GM19463 (cell line): ENCODE results near the gene U2AF2.

Source experiments
- ATAC-seq: cut with Tn5 transposase; IDR thresholded peaks from one replicate; pipeline ENCODE4 v1.9.1; 2021; ENCODE audit warnings: mild to moderate bottlenecking, moderate library complexity; ENCODE audit not compliant: unreplicated experiment

The U2AF2 gene

GRCh38 chr19:55654323-55654867 lies 440 bp upstream of the U2AF2 start:
- peak; percentile 42 for ATAC-seq

DNA sequence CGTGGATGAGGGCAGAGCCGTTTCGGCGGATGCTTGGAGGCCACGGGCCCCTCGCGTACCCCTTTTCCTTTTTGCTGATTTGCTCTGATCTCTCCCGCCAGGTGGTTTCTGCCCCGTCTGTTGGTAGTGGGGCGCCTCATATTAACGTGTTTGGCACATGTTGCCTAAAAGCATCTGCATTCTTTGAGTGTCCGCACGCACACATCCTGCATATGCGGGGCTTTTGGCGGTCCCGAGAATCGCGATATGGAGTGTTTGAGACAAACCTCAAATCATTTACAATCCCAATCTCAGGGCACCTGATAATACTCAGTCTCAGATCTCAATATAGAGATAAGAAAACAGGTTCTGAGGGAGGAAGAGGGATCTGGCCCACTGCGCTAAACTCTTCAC lies 809 bp downstream of the U2AF2 start:
- no peak for ATAC-seq

DNA sequence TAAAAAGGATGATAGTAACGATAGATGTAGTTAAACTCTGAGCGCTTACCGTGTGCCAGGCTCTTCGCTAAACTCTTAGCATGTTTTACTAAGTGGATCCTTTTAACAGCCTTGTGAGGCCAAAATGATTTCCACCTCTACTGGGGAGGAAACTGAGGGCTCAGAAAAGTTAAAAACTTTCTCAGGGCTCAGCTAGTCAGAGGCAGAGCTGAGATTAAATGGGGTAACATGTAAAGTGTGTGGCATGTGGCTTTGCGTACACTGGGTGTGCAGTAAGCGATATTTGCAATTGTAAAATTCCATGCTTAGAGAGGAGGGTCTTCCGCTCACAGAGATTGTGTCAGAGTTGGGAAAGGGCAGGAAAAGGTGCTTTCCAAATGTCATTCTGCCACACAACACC lies 1.7 kb downstream of the U2AF2 start:
- ATAC-seq: no peak

- no peak for ATAC-seq
Observed at GRCh38 chr19:55656988-55657747, 2.3 kb downstream of the U2AF2 start.

GRCh38 chr19:55658846-55659459 lies 4.1 kb downstream of the U2AF2 start:
- ATAC-seq: no peak

DNA sequence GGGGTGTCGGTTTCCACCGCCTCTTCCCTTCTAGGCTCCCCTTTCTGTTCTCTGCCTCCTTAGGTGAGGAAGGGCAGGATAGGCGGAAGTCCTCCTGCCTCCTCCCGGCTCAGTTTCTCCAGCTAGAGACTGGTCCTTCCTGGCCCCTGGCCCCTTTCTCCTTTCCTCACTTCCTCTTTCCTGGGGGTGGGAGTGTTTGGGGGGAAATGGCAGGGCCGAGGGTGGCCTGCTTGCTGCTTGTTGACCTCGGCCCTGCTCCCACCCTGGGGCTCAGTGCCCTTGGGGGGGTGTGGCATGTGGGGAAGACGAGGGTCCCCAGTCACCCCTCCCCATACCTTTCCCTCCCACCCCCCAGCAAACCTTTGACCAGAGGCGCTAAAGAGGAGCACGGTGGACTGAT lies 5.0 kb downstream of the U2AF2 start:
- no peak for ATAC-seq

DNA sequence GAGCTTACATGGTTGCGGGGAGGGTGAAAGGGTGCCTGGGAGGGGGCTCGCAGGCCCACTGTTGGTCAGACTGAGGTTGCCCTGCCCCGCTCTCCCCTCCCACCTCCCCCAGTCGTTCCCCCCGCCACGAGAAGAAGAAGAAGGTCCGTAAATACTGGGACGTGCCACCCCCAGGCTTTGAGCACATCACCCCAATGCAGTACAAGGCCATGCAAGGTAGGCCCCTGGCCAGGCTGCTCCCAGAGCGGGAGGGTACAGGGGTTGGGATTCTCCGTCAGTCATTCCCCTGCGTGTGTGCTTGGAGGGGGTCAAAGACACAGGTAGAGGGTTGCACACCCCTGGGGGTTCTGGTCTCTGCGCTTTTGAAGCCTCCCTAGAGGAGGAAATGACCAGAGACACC lies 5.6 kb downstream of the U2AF2 start:
- no peak for ATAC-seq

- ATAC-seq: no peak
Observed at GRCh38 chr19:55660991-55661390, 6.2 kb downstream of the U2AF2 start.

DNA sequence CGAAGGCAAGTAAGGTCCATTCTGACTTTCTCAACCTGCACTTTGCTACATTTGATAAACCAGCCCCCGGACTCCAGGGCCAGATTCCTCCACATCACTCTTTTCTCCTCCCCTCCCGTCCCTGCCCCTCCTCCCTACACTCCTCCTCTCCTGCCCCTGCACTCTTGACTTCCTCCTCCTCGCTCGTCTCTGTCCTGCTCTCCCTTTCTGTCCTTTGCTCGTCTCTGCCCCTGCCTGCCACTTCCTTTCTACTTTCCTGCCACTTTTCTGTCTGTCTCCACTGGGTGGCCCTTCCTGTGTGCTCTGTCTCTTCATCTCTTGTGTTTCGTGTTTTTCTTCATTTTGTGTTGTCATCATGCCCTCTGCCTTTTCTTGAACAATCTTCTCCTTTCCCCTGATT lies 7.0 kb downstream of the U2AF2 start:
- no peak for ATAC-seq

DNA sequence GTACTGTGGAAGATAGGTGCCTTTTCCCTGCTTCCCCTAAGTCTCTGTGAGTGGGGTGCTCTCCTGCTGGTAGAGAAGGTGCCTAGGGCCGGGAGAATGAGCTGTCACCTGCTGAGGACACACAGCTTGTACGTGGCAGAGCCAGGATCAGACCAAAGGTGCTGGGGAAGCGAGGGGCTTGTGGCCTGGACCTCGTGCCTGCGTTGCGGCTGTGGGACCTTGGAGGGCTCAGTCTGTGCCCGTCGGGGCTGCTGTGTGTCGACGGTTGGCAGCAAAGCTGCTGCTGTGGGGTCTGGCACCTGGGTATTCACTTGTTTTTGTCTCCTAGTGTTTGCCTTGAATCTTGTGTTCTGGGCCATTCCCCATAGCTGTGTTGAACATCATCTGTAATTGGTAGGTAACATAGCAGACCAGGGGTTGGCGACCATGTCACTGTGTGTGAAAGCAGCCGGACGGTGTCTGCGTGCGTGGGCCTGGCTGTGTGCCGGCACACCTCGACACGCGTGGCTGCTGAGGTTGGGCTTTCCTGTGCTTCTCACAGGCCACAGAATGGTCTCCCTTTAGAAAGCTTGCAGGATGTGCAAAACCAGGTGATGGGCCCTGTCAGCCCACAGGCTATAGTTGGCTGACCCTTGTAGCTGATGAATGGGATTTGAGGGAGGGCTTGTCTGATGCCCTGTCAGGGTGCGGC lies 9.2 kb downstream of the U2AF2 start:
- ATAC-seq: no peak

- no peak for ATAC-seq
Observed at GRCh38 chr19:55666343-55667005, 11.6 kb downstream of the U2AF2 start.

DNA sequence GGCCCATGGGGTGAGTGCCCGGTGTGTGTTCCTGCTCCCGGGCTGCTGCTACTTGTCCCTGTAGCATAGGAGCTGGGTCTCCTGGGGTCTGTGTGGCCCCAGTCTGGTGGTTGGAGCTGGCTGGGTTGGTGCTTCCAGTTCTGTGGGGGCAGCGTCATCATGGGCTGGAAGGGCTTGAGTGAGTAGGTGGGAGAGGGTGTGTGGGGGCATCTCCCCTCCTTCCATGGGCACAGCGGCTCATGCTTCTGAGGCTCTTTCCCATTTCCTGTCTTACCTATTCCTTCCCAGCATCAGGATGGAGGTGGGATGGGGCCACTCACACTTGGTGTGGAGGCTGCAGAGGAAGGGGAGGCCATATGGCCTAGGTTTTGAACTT lies 12.2 kb downstream of the U2AF2 start:
- no peak for ATAC-seq

DNA sequence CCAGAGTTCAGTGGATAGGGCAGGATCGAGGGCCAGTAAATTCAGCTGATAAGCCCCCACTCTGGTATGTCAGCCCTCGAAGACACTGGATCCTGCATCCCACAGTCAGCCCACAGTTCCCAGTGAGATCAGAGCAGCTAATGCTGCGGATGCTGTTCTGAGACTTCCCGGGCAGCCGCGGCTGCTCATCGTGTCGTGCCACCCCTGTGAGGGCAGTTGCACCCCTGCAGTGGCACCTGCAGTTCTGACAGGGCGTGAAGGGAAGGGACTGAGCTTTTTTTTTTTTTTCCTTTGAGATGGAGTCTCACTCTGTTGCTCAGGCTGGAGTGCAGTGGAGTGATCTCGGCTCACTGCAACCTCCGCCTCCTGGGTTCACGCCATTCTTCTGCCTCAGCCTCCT lies 12.7 kb downstream of the U2AF2 start:
- ATAC-seq: no peak

DNA sequence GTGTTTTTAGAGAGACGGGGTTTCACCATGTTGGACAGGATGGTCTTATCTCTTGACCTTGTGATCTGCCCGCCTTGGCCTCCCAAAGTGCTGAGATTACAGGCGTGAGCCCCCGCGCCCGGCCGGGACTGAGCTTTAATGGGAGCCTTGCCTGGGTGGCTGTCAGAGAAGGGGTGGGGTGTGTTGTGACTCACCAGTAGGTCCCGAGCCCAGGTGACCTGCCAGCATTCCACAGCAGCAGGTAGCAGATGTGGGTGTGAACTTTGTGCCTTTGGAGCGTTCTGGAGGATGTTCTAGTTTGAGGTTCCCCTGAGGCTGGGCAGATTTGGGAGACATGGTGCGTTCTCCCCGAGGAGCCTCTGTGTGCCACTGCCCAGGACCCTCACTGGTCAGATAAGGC lies 13.1 kb downstream of the U2AF2 start:
- no peak for ATAC-seq

DNA sequence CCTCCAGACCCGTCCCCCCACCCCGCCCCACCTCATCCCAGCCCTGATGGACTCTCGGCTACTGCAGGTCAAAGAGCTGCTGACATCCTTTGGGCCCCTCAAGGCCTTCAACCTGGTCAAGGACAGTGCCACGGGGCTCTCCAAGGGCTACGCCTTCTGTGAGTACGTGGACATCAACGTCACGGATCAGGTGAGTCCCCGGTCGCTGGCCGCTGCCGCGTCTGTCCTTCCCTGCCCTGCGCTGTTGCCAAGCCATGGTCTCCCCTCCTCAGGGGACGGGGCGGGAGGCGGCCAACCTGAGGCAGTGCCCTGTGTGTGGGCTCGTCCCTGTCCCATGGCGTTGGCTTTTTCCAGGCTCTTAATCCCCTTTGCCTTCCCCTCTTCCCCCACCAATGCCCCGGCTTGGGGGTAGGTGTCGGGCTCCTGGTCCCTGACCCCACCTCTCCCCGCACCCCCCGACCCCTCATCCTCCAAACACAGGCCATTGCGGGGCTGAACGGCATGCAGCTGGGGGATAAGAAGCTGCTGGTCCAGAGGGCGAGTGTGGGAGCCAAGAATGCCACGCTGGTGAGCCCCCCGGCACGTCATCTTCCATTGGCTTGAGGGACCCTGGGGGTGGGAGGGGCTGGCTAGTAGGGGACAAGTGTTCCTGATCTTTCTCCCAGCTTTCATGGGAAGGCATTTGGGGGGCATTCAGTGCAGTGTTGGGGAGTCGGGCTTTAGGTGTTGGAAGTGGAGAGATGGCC lies 13.9 kb downstream of the U2AF2 start:
- ATAC-seq: no peak

GRCh38 chr19:55669418-55670279 lies 14.8 kb downstream of the U2AF2 start:
- ATAC-seq: no peak

DNA sequence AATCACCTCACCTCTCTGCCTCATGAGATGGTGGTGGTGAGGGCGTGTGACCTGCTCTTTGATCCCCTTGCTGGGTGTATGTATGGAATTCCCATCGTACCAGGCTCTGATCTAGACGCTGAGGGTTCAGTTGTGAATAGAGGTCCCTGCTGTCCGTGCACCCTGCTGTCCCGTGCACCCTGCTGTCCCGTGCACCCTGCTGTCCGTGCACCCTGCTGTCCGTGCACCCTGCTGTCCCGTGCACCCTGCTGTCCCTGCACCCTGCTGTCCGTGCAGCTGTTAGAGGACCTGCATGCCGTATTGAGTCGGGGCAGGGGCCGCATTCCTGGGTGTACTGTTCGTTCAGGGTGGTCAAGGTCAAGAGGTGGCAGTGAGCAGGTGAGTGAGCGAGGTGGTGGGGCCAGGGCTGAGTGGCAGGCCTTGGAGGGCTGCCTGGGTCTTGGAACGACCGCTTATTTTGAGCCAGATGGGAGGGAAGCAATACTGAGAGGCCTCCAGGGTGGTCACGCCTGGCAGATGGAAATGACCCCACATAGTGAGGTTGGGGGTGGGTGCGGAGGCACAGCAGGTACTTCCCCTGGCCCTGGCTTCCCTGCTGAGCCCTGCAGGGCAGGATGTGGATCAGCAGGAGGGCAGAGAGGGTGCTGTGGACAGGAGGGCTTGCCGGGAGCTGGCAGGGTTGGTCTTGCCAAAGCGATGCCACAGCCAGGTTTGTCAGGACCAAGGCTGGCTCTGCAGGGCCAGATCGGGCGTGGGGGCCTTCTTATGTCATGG lies 15.6 kb downstream of the U2AF2 start:
- ATAC-seq: no peak

DNA sequence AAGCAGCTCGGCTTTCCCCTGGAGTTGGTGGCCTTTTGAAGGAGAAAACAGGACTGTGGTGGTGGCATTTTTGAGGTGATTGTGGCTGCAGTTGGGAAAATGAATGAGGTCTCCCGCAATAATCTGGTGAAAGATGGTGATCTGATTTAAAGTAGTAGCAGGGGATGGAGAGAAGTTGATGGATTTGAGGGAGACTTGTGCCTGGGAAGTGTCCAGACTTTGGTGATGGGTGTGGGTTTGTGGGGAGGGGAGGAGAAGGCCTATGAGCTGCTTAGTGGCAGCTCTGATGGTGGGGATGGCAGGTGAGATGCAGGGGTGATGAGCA lies 16.2 kb downstream of the U2AF2 start:
- no peak for ATAC-seq

DNA sequence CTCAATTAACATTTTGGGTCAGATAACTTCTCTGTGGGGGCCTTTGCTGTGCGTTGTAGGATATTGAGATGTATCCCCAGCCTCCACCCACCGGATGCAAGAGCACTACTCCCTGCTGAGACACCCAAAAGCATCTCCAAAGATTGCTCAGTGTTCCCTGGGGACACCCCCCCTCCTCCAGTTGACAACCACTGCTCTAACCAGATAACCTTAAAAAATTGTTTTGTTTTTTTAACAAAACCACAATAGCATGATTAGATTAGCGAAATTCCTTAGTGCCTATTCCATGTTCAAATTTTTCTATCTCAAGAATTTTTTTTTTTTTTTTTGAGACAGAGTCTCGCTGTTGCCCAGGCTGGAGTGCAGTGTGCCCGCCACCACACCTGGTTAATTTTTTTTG lies 17.6 kb downstream of the U2AF2 start:
- ATAC-seq: no peak
